ENCODE measurements around the gene MLF2. TPM values are rescaled to one million over a fixed set of nuclear protein-coding genes. Genes with fewer than 3 reads are reported as not detected.

MLF2 gene
- total and polyA plus RNA-seq, 2 donors: 69.5 to 131 TPM

DNA sequence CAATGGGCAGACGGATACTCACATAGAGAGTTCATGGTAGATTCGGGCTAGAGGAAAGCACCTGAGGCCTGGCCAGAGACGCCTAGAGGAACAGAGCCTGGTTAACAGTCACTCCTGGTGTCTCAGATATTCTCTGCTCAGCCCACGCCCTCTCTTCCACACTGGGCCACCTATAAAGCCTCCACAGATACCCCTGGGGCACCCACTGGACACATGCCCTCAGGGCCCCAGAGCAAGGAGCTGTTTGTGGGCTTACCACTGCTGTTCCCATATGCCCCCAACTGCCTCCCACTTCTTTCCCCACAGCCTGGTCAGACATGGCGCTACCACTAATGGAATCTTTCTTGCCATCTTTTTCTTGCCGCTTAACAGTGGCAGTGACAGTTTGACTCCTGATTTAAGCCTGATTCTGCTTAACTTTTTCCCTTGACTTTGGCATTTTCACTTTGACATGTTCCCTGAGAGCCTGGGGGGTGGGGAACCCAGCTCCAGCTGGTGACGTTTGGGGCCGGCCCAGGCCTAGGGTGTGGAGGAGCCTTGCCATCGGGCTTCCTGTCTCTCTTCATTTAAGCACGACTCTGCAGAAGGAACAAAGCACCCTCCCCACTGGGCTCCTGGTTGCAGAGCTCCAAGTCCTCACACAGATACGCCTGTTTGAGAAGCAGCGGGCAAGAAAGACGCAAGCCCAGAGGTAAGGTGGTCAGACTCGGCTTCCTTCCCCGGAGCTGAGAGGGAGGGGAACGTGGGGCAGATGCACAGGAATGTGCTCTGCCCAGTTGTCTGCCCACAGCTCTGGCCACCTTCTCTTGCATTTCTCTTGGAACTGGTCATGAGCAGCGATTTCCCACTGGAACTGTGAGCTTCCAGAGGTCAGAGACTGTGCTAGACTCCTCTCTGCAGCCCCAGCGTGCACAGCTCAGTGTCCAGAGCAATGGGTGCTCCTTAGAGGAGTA lies 36.3 kb upstream of the MLF2 start, which contains the start of gene CD4:
CD4 (plus strand) TSS at position 557 of the 953 bp plus-strand sequence. CDS start 10,611 bp downstream, outside the sequence.
- peaks cover 3 to 16% of the 10 kb centered on the region in 2 donors for H3K36me3 ChIP-seq (ENCODE audit: control insufficient read depth in 2 of 2, insufficient read depth in 2 of 2, low read length in 1 of 2)
- 36% methylated on average over 18 of the region's 18 CpGs for WGBS
- peak in 6 of 9 donors; percentile 68 to 92 (median 83) for DNase-seq (ENCODE audit: low read depth in 6 of 9, low spot score in 9 of 9)

GRCh38 chr12:6787309-6787708 lies 34.4 kb upstream of the MLF2 start:
- Histone ChIP-seq H3K4me1 (ENCODE audit: control insufficient read depth in 2 of 2, insufficient read depth in 2 of 2, low read length in 2 of 2) (peaks cover 57 to 89% of the 10 kb centered on the region in 2 donors), H3K9me3 (ENCODE audit: control insufficient read depth in 2 of 2, insufficient read depth in 1 of 2, low read length in 1 of 2) (peaks cover 0 to 4% of the 10 kb centered on the region in 2 donors), H3K27ac (ENCODE audit: low read depth in 1 of 2, low read length in 1 of 2) (peak overlapping the region; percentile 47 to 98), H3K4me3 (ENCODE audit: low read length in 2 of 2) (no peak overlapping the region), H3K36me3 (ENCODE audit: control insufficient read depth in 2 of 2, insufficient read depth in 2 of 2, low read length in 1 of 2) (peaks cover 0 to 3% of the 10 kb centered on the region in 2 donors), H3K27me3 (ENCODE audit: control insufficient read depth in 2 of 2, insufficient read depth in 1 of 2, low read length in 1 of 2) (no peaks in the 10 kb centered on the region)
- no peak for DNase-seq (ENCODE audit: low read depth in 6 of 9, low spot score in 9 of 9)
- 97% methylated on average over 5 of the region's 5 CpGs for WGBS

More for the DNA sequence above, 36.3 kb upstream of the MLF2 start, which contains the start of gene CD4:
- Histone ChIP-seq H3K27ac (ENCODE audit: low read depth in 1 of 2, low read length in 1 of 2) (peak within 1 kb of the TSS; percentile 88 to 92), H3K9me3 (ENCODE audit: control insufficient read depth in 2 of 2, insufficient read depth in 1 of 2, low read length in 1 of 2) (peaks cover 0 to 7% of the 10 kb centered on the region in 2 donors), H3K4me1 (ENCODE audit: control insufficient read depth in 2 of 2, insufficient read depth in 2 of 2, low read length in 2 of 2) (peaks cover 44 to 85% of the 10 kb centered on the region in 2 donors), H3K4me3 (ENCODE audit: low read length in 2 of 2) (peak within 1 kb of the TSS; percentile 59 to 94), H3K27me3 (ENCODE audit: control insufficient read depth in 2 of 2, insufficient read depth in 1 of 2, low read length in 1 of 2) (no peaks in the 10 kb centered on the region)

GRCh38 chr12:6786416-6787094 lies 33.6 kb upstream of the MLF2 start:
- Histone ChIP-seq H3K9me3 (ENCODE audit: control insufficient read depth in 2 of 2, insufficient read depth in 1 of 2, low read length in 1 of 2) (peaks cover 0 to 4% of the 10 kb centered on the region in 2 donors), H3K4me3 (ENCODE audit: low read length in 2 of 2) (peak overlapping the region; percentile 32 to 46), H3K4me1 (ENCODE audit: control insufficient read depth in 2 of 2, insufficient read depth in 2 of 2, low read length in 2 of 2) (peaks cover 64 to 89% of the 10 kb centered on the region in 2 donors), H3K36me3 (ENCODE audit: control insufficient read depth in 2 of 2, insufficient read depth in 2 of 2, low read length in 1 of 2) (peaks cover 0 to 3% of the 10 kb centered on the region in 2 donors), H3K27ac (ENCODE audit: low read depth in 1 of 2, low read length in 1 of 2) (peak overlapping the region; percentile 47 to 98), H3K27me3 (ENCODE audit: control insufficient read depth in 2 of 2, insufficient read depth in 1 of 2, low read length in 1 of 2) (no peaks in the 10 kb centered on the region)
- WGBS: 10% methylated on average over 9 of the region's 9 CpGs
- DNase-seq (ENCODE audit: low read depth in 6 of 9, low spot score in 9 of 9): peak in 4 of 9 donors; percentile 65 to 87 (median 76)

DNA sequence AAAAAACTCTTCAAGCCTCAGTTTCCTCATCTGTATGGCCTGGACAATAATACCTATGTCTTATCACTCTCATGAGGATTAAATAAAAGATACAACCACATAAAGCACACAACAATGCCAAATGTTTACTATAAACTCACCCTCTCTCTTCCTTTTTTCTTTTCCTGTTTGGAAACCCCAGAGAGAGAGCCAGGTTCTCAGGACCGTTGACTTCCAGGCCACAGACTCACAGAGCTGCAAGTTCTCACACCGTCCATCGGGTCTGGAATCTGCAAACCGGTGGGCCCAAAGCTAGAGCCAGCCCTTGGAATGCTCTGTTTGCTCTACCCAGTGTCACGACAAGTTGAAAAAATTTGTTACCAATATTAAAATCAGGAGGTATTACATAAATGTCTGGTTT lies 31.8 kb upstream of the MLF2 start:
- Histone ChIP-seq H3K9me3 (ENCODE audit: control insufficient read depth in 2 of 2, insufficient read depth in 1 of 2, low read length in 1 of 2) (peaks cover 0 to 4% of the 10 kb centered on the region in 2 donors), H3K4me1 (ENCODE audit: control insufficient read depth in 2 of 2, insufficient read depth in 2 of 2, low read length in 2 of 2) (peaks cover 76 to 99% of the 10 kb centered on the region in 2 donors), H3K36me3 (ENCODE audit: control insufficient read depth in 2 of 2, insufficient read depth in 2 of 2, low read length in 1 of 2) (no peaks in the 10 kb centered on the region), H3K27me3 (ENCODE audit: control insufficient read depth in 2 of 2, insufficient read depth in 1 of 2, low read length in 1 of 2) (no peaks in the 10 kb centered on the region), H3K27ac (ENCODE audit: low read depth in 1 of 2, low read length in 1 of 2) (peak overlapping the region in 1 of 2 donors; percentile 98), H3K4me3 (ENCODE audit: low read length in 2 of 2) (no peak overlapping the region)
- WGBS: 76% methylated on average over 5 of the region's 5 CpGs
- no peak for DNase-seq (ENCODE audit: low read depth in 6 of 9, low spot score in 9 of 9)

DNA sequence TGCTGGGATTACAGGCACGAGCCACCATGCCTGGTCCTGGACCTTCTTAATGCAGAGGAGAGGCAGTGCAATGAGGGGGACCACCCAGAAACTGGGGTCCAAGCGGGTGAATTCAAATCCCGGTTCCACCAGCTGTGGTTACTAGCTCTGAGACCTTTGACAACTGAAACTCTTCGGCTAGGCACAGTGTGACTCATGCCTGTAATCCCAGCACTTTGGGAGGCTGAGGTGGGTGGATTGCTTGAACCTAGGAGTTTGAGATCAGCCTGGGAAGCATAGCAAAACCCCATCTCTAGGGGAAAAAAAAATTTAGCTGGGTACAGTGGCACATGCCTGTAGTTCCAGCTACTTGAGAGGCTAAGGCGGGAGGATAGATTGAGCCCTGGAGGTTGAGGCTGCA lies 31.4 kb upstream of the MLF2 start:
- H3K27me3 ChIP-seq (ENCODE audit: control insufficient read depth in 2 of 2, insufficient read depth in 1 of 2, low read length in 1 of 2): no peaks in the 10 kb centered on the region
- no peak for DNase-seq (ENCODE audit: low read depth in 6 of 9, low spot score in 9 of 9)
- no peaks in the 10 kb centered on the region for H3K36me3 ChIP-seq (ENCODE audit: control insufficient read depth in 2 of 2, insufficient read depth in 2 of 2, low read length in 1 of 2)
- no peak overlapping the region for H3K4me3 ChIP-seq (ENCODE audit: low read length in 2 of 2)
- WGBS: 88% methylated on average over 5 of the region's 5 CpGs
- peaks cover 0 to under 1% of the 10 kb centered on the region in 2 donors for H3K9me3 ChIP-seq (ENCODE audit: control insufficient read depth in 2 of 2, insufficient read depth in 1 of 2, low read length in 1 of 2)
- peak overlapping the region; percentile 46 to 98 for H3K27ac ChIP-seq (ENCODE audit: low read depth in 1 of 2, low read length in 1 of 2)
- peaks cover 81 to 99% of the 10 kb centered on the region in 2 donors for H3K4me1 ChIP-seq (ENCODE audit: control insufficient read depth in 2 of 2, insufficient read depth in 2 of 2, low read length in 2 of 2)

DNA sequence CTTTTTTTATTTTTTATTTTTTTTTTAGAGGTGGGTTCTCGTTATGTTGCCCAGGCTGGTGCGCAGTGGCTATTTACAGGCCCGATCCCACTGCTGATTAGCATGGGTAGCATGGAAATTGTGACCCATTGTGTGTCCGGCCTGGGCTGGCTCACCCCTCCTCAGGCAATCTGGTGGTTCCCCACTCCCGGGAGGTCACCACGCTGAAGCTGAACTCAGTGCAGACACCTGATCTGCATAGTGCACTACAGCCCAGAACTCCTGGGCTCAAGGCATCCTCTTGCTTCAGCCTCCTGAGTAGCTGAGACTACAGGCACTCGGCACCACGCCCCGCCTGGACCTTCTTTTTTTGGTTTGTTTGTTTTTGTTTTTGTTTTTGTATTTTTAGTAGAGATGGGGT lies 30.9 kb upstream of the MLF2 start:
- no peak for DNase-seq (ENCODE audit: low read depth in 6 of 9, low spot score in 9 of 9)

DNA sequence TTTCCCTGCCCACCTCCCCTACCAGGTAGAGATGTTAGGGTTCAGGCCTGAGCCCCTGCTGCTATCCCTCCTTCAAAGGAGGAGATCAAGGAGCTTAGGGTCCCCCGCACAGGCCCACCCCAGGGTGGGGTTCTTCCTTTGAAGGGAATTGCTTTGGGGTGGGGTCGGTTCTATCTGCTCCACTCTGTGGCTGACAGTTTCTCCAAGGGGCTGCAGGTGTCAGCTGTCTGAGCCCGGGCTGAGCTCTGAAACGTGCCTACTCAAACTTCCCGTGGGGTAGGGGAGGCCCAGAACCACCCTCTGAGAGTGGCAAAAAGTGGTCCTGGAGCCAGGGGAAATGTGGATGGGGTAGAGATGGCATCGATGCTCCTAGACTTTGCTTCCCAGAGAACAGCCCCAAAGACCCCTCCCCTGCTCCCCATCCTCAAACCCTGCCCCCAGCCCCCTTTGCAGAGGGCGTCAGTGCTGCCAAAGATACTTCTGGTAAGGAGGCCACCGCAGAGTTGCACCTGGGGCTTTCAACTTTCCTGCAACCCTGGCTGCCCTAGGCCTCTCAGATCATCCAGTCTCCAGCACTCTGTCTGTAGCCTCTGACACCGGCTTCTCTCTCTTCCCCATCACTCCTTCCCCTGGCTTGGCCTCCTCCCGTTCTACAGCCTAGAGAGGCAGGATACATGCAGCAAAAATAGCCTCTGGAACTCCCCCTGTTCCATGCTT lies 30.1 kb upstream of the MLF2 start:
- Histone ChIP-seq H3K27ac (ENCODE audit: low read depth in 1 of 2, low read length in 1 of 2) (peak overlapping the region; percentile 94 to 98), H3K27me3 (ENCODE audit: control insufficient read depth in 2 of 2, insufficient read depth in 1 of 2, low read length in 1 of 2) (peaks cover 0 to 2% of the 10 kb centered on the region in 2 donors), H3K4me1 (ENCODE audit: control insufficient read depth in 2 of 2, insufficient read depth in 2 of 2, low read length in 2 of 2) (peaks cover 81 to 100% of the 10 kb centered on the region in 2 donors), H3K4me3 (ENCODE audit: low read length in 2 of 2) (peak overlapping the region; percentile 28 to 33), H3K9me3 (ENCODE audit: control insufficient read depth in 2 of 2, insufficient read depth in 1 of 2, low read length in 1 of 2) (no peaks in the 10 kb centered on the region), H3K36me3 (ENCODE audit: control insufficient read depth in 2 of 2, insufficient read depth in 2 of 2, low read length in 1 of 2) (no peaks in the 10 kb centered on the region)
- peak in 6 of 9 donors; percentile 74 to 95 (median 86) for DNase-seq (ENCODE audit: low read depth in 6 of 9, low spot score in 9 of 9)
- 9% methylated on average over 10 of the region's 10 CpGs for WGBS

More for the DNA sequence above, 30.9 kb upstream of the MLF2 start:
- 76% methylated on average over 9 of the region's 9 CpGs for WGBS
- Histone ChIP-seq H3K27me3 (ENCODE audit: control insufficient read depth in 2 of 2, insufficient read depth in 1 of 2, low read length in 1 of 2) (no peaks in the 10 kb centered on the region), H3K4me1 (ENCODE audit: control insufficient read depth in 2 of 2, insufficient read depth in 2 of 2, low read length in 2 of 2) (peaks cover 80 to 99% of the 10 kb centered on the region in 2 donors), H3K27ac (ENCODE audit: low read depth in 1 of 2, low read length in 1 of 2) (peak overlapping the region; percentile 94 to 98), H3K9me3 (ENCODE audit: control insufficient read depth in 2 of 2, insufficient read depth in 1 of 2, low read length in 1 of 2) (no peaks in the 10 kb centered on the region), H3K36me3 (ENCODE audit: control insufficient read depth in 2 of 2, insufficient read depth in 2 of 2, low read length in 1 of 2) (no peaks in the 10 kb centered on the region), H3K4me3 (ENCODE audit: low read length in 2 of 2) (peak overlapping the region; percentile 28 to 33)

- Histone ChIP-seq H3K27me3 (ENCODE audit: control insufficient read depth in 2 of 2, insufficient read depth in 1 of 2, low read length in 1 of 2) (peaks cover 0 to 11% of the 10 kb centered on the region in 2 donors), H3K4me3 (ENCODE audit: low read length in 2 of 2) (peak overlapping the region; percentile 2 to 28), H3K9me3 (ENCODE audit: control insufficient read depth in 2 of 2, insufficient read depth in 1 of 2, low read length in 1 of 2) (no peaks in the 10 kb centered on the region), H3K27ac (ENCODE audit: low read depth in 1 of 2, low read length in 1 of 2) (peak overlapping the region; percentile 94 to 98), H3K4me1 (ENCODE audit: control insufficient read depth in 2 of 2, insufficient read depth in 2 of 2, low read length in 2 of 2) (peaks cover 86 to 100% of the 10 kb centered on the region in 2 donors), H3K36me3 (ENCODE audit: control insufficient read depth in 2 of 2, insufficient read depth in 2 of 2, low read length in 1 of 2) (no peaks in the 10 kb centered on the region)
- no peak for DNase-seq (ENCODE audit: low read depth in 6 of 9, low spot score in 9 of 9)
- 29% methylated on average over 6 of the region's 6 CpGs for WGBS
Measured at GRCh38 chr12:6782119-6782518, 29.2 kb upstream of the MLF2 start.

Measured in thymus (tissue), 11 donors.